ENCODE results near the gene CLSTN2. TPM values are rescaled to one million over a fixed set of nuclear protein-coding genes. Genes with fewer than 3 reads are reported as not detected.

CLSTN2 gene
- total RNA-seq, 4 donors from 2014 or later: 3.7 to 9.5 (median 7.4) TPM

- Histone ChIP-seq H3K9me3 (no peaks in the 10 kb centered on the region), H3K36me3 (no peaks in the 10 kb centered on the region), H3K4me3 (no peak overlapping the region), H3K4me1 (peaks cover 6 to 28% (median 19%) of the 10 kb centered on the region in 4 donors), H3K27ac (replicated peaks in 1 of 4) (no peak overlapping the region), H3K27me3 (no peaks in the 10 kb centered on the region)
- intact Hi-C loops (cut with DNase I): no loop called here
- 87% methylated on average over 8 of the region's 8 CpGs for WGBS
- no peak for DNase-seq (ENCODE audit: extremely low spot score)
- TF ChIP-seq POLR2A (IDR thresholded peaks at IDR 0.05; ENCODE audit: low read depth) (no peak), CTCF (IDR thresholded peaks at IDR 0.05) (no peak), POLR2AphosphoS5 (IDR thresholded peaks at IDR 0.05) (no peak), EP300 (IDR thresholded peaks at IDR 0.05) (no peak)
These were observed 158.0 kb downstream of the CLSTN2 start for GRCh38 chr3:140092848-140093536.

GRCh38 chr3:140093742-140094141, 158.8 kb downstream of the CLSTN2 start:
- TF ChIP-seq POLR2A (IDR thresholded peaks at IDR 0.05; ENCODE audit: low read depth) (no peak), EP300 (IDR thresholded peaks at IDR 0.05) (no peak), CTCF (IDR thresholded peaks at IDR 0.05) (no peak), POLR2AphosphoS5 (IDR thresholded peaks at IDR 0.05) (no peak)
- H3K27ac ChIP-seq (replicated peaks in 1 of 4): peak overlapping the region in 3 of 4 donors; percentile 16 to 60 (median 19)
- H3K36me3 ChIP-seq: no peaks in the 10 kb centered on the region
- intact Hi-C loops (cut with DNase I): no loop called here
- no peak overlapping the region for H3K4me3 ChIP-seq
- H3K27me3 ChIP-seq: no peaks in the 10 kb centered on the region
- WGBS: 16% methylated on average over 5 of the region's 5 CpGs
- no peaks in the 10 kb centered on the region for H3K9me3 ChIP-seq
- DNase-seq (ENCODE audit: extremely low spot score): no peak
- H3K4me1 ChIP-seq: peaks cover 6 to 28% (median 19%) of the 10 kb centered on the region in 4 donors

- 94% methylated on average over 1 of the region's 1 CpG for WGBS
- Histone ChIP-seq H3K4me3 (no peak overlapping the region), H3K9me3 (no peaks in the 10 kb centered on the region), H3K27me3 (no peaks in the 10 kb centered on the region), H3K4me1 (peaks cover 6 to 28% (median 19%) of the 10 kb centered on the region in 4 donors), H3K36me3 (no peaks in the 10 kb centered on the region), H3K27ac (replicated peaks in 1 of 4) (peak overlapping the region in 2 of 4 donors; percentile 19 to 60)
- intact Hi-C loops (cut with DNase I): no loop called here
- TF ChIP-seq CTCF (IDR thresholded peaks at IDR 0.05) (no peak), EP300 (IDR thresholded peaks at IDR 0.05) (no peak), POLR2A (IDR thresholded peaks at IDR 0.05; ENCODE audit: low read depth) (no peak), POLR2AphosphoS5 (IDR thresholded peaks at IDR 0.05) (no peak)
- DNase-seq (ENCODE audit: extremely low spot score): no peak
These were observed 159.5 kb downstream of the CLSTN2 start for GRCh38 chr3:140094487-140094886.

- H3K27me3 ChIP-seq: no peaks in the 10 kb centered on the region
- H3K4me3 ChIP-seq: no peak overlapping the region
- 90% methylated on average over 3 of the region's 3 CpGs for WGBS
- DNase-seq (ENCODE audit: extremely low spot score): no peak
- H3K9me3 ChIP-seq: no peaks in the 10 kb centered on the region
- intact Hi-C loops (cut with DNase I): no loop called here
- TF ChIP-seq CTCF (IDR thresholded peaks at IDR 0.05) (no peak), POLR2AphosphoS5 (IDR thresholded peaks at IDR 0.05) (no peak), EP300 (IDR thresholded peaks at IDR 0.05) (no peak), POLR2A (IDR thresholded peaks at IDR 0.05; ENCODE audit: low read depth) (no peak)
- no peaks in the 10 kb centered on the region for H3K36me3 ChIP-seq
- H3K4me1 ChIP-seq: peaks cover 6 to 23% (median 19%) of the 10 kb centered on the region in 4 donors
- no peak overlapping the region for H3K27ac ChIP-seq (replicated peaks in 1 of 4)
These were observed 161.1 kb downstream of the CLSTN2 start for GRCh38 chr3:140096037-140096436.

Data from esophagus muscularis mucosa (tissue), 4 donors.